ENCODE measurements around the gene UCP2.
"Not testable (repeated sequence)": the region's sequence is repeated elsewhere in the genome, so short reads cannot be mapped to it uniquely, and the experiment has no call there.

UCP2 gene

GRCh38 chr11:73942010-73942409 lies 40.6 kb downstream of the UCP2 start:
- no peak for DNase-seq (ENCODE audit: low read depth in 2 of 2)

GRCh38 chr11:73940801-73941570 lies 41.7 kb downstream of the UCP2 start:
- DNase-seq (ENCODE audit: low read depth in 2 of 2) = no peak

- no peak for DNase-seq (ENCODE audit: low read depth in 2 of 2)
Observed at GRCh38 chr11:73939096-73939495, 43.5 kb downstream of the UCP2 start.

GRCh38 chr11:73936047-73936446 lies 46.6 kb downstream of the UCP2 start:
- not testable (repeated sequence) for DNase-seq (ENCODE audit: low read depth in 2 of 2)

GRCh38 chr11:73932781-73933180 lies 49.9 kb downstream of the UCP2 start:
- no peak for DNase-seq (ENCODE audit: low read depth in 2 of 2)

- no peak for DNase-seq (ENCODE audit: low read depth in 2 of 2)
Observed at GRCh38 chr11:73931951-73932350, 50.7 kb downstream of the UCP2 start.

GRCh38 chr11:73931039-73931645 lies 51.5 kb downstream of the UCP2 start:
- DNase-seq (ENCODE audit: low read depth in 2 of 2) = no peak

GRCh38 chr11:73929388-73929787 lies 53.3 kb downstream of the UCP2 start:
- no peak for DNase-seq (ENCODE audit: low read depth in 2 of 2)
